ENCODE results near the gene SYNDIG1.
"Not testable (repeated sequence)": the region's sequence is repeated elsewhere in the genome, so short reads cannot be mapped to it uniquely, and the experiment has no call there.

The SYNDIG1 gene

GRCh38 chr20:24491041-24491756 is 21.8 kb downstream of the SYNDIG1 start:
- DNase-seq (ENCODE audit: extremely low read depth in 1 of 2, low read depth in 1 of 2), result no peak

DNA sequence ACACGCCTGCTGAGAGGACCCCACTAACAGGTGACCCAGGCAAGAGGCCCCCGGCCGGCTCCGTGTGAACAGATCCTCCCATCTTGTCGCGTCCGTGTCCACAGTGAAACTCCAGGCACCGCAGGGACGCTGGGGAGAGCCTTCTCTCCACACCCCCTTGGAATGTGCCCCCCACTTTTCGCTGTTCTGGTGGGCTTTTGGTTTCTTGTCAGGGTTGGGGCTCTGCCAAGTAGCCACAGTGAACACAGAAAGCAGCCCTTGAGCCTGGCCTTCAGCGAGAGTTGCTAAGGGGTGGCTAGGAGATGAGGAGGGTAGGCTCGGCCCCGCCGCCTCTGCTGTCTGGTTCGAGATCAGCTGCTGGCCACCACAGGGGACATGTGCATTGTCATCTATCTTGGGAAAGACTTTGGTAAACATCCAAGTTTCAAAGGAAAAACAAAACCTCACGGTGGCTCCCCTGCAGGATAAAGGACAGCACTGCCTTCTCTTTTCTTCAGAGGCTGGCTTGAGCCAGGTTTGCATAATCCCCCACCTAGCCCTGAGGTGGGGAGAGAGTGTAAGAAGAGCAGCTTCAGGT is 22.7 kb downstream of the SYNDIG1 start:
- no peak for DNase-seq (ENCODE audit: extremely low read depth in 1 of 2, low read depth in 1 of 2)

DNA sequence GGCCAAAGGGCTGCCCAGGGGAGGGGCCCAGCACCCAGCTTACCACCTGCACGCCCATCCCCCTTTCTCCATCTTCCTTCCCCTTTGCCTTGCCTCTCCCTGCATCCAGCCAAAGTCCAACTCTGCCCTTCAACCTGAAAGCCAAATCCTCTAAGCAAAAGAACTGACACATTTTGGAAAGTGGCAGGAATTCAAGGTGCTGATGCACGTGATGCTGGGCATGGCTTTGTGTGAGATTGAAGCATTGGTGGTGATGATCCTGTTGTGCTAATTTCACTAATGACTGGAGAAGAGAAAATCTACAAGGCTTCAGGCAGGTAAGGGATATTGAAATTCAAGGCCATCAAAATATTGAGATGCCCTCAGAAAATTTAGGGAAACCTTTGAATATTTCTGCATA is 23.3 kb downstream of the SYNDIG1 start:
- DNase-seq (ENCODE audit: extremely low read depth in 1 of 2, low read depth in 1 of 2), result no peak

GRCh38 chr20:24493181-24493580 is 23.8 kb downstream of the SYNDIG1 start:
- DNase-seq (ENCODE audit: extremely low read depth in 1 of 2, low read depth in 1 of 2), result no peak

- no peak for DNase-seq (ENCODE audit: extremely low read depth in 1 of 2, low read depth in 1 of 2)
Measured at GRCh38 chr20:24493661-24494459, 24.4 kb downstream of the SYNDIG1 start.

- DNase-seq (ENCODE audit: extremely low read depth in 1 of 2, low read depth in 1 of 2), result no peak
Measured at GRCh38 chr20:24494460-24494920, 25.1 kb downstream of the SYNDIG1 start.

DNA sequence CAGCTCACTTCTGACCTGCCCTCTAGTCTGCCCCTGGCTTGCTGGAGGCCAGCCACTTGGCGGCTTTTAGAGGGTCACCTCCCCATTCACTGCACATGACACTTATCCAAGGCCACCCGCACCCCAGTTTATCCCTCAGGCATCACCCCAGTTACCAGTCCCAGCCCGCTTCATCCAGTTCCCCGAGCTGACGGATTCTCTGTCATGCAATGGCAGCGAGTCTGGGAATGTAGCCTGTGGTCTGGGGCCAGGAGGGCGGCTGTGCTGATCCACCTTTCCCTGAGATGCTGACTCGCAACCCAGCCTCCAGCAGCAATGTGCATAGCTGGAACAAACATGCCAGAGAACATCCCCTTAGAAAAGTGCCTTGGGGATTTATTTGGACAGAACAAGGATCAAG is 25.8 kb downstream of the SYNDIG1 start:
- DNase-seq (ENCODE audit: extremely low read depth in 1 of 2, low read depth in 1 of 2), result no peak

- DNase-seq (ENCODE audit: extremely low read depth in 1 of 2, low read depth in 1 of 2), result no peak
Measured at GRCh38 chr20:24497851-24498250, 28.4 kb downstream of the SYNDIG1 start.

DNA sequence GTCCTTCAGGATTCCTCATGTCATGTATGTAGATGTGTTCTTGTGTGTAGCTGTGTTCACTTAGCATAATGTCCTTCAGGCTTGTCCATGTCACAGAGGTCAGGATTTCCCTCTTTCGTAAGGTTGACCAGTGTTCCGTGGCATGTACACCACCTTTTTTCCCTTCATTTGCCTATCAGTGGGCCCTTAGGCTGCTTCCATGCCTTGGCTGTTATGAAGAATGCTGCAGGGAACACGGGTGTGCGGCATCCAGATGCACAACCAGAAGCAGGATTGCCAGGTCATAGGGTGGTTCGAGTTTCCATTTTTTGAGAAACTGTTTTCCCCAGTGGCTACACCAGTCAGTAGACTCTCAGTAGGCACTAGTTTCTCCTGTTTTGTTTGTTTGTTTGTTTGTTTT is 29.2 kb downstream of the SYNDIG1 start:
- no peak for DNase-seq (ENCODE audit: extremely low read depth in 1 of 2, low read depth in 1 of 2)

DNA sequence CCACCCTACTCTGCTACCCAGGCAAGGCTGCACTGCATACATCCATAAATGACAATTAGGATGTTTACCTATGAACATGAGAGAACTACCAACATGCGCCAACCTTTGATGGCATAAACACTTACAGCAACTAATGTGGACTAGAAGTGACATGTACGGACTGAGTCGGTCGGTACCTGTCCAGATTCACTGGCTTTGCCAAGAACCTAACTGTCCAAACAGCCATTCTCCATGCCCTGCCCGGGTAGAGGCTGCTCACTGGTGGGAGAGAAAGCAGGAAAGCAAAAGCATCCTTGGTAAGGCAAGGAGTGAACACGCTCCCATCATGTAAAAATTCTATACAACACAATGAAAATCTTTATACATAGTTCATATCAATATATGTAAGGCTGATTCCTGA is 30.0 kb downstream of the SYNDIG1 start:
- no peak for DNase-seq (ENCODE audit: extremely low read depth in 1 of 2, low read depth in 1 of 2)

GRCh38 chr20:24501764-24502556 is 32.5 kb downstream of the SYNDIG1 start:
- DNase-seq (ENCODE audit: extremely low read depth in 1 of 2, low read depth in 1 of 2), result no peak

DNA sequence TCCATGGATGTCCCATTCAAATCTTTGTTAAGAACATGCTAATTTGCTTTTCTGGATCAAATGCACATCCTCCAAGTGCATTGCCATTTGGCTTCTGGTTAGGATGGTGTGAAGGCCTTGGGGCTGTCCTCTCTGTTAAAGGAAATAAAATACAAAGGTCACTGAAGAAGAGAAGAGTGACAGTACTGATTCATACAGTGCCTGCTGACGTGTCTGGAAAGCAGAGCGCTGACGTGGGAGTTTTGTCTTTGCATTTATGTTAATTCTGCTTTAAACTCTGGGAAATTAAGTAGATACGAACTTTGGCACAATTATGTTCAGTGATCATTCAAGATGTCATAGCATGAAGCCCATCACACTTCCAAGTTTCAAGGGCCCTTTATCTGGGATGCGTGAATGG is 33.2 kb downstream of the SYNDIG1 start:
- DNase-seq (ENCODE audit: extremely low read depth in 1 of 2, low read depth in 1 of 2), result no peak

DNA sequence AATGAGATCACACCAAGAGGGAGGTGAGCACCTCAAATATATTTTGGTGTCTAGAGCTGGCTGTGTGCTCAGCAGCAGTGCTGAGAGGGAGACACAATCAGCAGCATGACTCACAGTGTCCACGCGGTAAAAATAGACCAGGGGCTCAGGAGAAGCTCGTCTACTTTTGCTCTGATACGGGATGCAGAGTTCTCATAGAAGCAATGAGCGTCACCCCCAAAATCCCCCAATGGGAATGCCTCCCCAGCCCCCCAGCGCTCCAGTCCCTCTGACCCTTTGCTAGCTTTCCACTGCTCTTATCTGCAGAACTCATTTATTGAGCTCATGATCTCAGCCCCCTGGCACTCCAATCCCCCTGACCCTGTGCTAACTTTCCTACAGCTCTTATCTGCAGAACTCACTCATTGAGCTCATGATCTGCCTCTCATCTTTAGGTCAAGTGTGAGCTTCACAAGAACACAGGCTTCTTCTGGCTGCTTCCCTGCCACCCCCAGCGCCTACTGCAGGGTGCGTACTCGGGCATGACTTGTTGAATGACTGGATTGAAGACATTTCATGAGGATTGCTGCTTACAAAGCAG is 34.0 kb downstream of the SYNDIG1 start:
- no peak for DNase-seq (ENCODE audit: extremely low read depth in 1 of 2, low read depth in 1 of 2)

GRCh38 chr20:24504331-24505285 is 35.2 kb downstream of the SYNDIG1 start:
- DNase-seq (ENCODE audit: extremely low read depth in 1 of 2, low read depth in 1 of 2), result no peak

DNA sequence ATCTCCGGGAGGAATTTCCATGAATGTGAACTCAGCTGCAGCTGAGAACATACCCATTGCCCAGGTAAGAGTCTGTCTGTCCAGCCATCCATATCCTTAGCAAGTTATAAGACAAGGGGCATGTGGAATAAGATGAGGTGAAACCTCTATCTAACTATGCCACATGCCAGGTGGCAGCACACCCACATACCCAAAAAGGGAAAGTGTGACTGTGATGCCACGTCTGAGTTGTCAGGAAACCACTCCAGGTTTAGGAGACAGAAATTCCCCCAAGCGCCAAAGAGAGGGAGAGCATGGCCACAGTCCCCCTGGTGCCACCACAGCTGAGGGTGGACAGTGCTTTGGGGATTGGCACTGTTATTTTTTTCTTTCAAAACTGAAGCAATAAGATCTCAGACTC is 36.7 kb downstream of the SYNDIG1 start:
- DNase-seq (ENCODE audit: extremely low read depth in 1 of 2, low read depth in 1 of 2), result no peak

- no peak for DNase-seq (ENCODE audit: extremely low read depth in 1 of 2, low read depth in 1 of 2)
Measured at GRCh38 chr20:24506696-24507095, 37.3 kb downstream of the SYNDIG1 start.

DNA sequence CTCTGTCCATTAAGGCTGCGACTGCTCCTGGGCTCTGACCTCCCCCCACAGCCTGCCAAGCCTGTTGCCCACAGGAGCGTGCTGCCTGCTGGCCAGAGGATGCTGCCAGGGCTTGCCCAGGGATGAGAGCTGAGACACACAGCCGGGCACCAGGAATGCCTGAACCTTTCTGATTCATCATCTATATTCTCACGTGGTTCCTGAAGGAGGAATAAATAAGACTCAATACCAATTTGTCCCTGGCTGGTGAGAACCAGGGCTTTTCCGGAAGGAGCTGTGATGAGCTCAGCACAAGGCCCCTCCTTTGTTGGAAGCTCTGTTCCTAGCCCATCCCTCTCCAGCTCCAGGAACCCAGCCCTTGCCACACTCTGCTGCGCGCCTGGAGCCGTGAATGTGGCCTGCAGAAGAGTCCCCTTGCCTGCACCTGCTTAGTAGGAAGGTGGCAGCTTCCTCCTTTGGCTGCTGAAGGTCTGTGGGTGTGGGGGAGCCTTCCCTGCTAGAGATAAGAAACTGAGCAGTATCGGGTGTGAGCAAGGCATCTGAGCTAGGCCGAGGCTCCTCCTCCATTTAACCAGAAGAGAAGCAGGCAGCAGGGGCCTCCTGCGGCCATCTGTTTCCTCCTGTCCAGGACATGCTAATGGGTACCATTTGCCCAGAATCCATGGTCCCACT is 37.9 kb downstream of the SYNDIG1 start:
- no peak for DNase-seq (ENCODE audit: extremely low read depth in 1 of 2, low read depth in 1 of 2)

- DNase-seq (ENCODE audit: extremely low read depth in 1 of 2, low read depth in 1 of 2), result not testable (repeated sequence)
Measured at GRCh38 chr20:24512441-24512840, 43.0 kb downstream of the SYNDIG1 start.

- no peak for DNase-seq (ENCODE audit: extremely low read depth in 1 of 2, low read depth in 1 of 2)
Measured at GRCh38 chr20:24518515-24518914, 49.1 kb downstream of the SYNDIG1 start.
